GM12872 (cell line): ENCODE data around the gene RHBDL1.

Source experiments
- TF ChIP-seq, protein P1 (sequence below): IDR thresholded peaks from 3 replicates; pipeline ENCODE4 v1.5.1; 2011; ENCODE audit warnings: low read depth, mild to moderate bottlenecking, low read length, moderate library complexity; ENCODE audit not compliant: insufficient read depth

RHBDL1 gene

DNA sequence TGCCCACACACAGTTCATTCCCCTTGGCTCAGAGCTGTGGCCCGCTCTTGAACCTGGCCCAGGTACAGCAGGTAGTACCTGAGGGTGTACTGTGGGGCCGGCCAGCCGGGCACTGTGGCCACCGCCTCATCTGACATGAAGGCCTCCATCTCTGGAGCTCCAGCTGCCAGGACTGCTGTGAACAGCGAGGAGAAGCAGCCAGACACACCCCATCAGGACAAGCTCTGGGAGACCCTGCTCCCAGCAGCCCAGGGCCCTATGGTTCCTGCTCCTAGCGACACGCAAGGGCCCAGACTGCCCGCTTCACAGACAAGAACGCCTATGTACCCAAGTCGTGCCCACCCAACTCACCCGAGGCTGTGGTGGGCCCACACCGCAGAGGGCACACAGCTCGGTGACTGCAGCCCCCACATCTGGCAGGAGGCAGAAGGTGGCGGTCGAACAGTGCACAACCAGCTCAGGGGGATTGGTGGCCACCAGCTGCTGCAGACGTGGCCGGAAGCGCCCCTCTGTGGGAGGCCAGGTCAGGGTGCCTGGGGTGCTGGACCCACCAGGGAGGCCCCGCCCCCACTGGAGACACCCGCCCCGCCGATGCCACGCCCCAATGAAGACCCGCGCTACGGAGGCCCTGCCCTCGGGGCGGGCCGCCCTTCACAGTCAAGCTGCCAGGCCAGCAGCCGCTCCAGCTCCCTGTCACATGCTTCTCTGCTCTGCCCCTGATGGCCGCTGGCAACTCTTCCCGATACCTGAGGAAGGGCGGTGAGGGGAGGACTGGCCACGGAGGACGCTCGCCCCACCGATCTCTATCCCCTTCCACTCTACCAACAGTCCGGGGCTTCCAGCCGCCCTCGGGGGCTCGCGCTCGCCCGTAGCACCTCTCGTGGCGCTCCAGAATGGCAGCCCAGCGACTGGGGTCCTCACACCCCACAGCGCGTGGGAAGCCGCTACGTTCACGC lies 3.7 kb downstream of the RHBDL1 start:
- TF ChIP-seq, protein P1, sequence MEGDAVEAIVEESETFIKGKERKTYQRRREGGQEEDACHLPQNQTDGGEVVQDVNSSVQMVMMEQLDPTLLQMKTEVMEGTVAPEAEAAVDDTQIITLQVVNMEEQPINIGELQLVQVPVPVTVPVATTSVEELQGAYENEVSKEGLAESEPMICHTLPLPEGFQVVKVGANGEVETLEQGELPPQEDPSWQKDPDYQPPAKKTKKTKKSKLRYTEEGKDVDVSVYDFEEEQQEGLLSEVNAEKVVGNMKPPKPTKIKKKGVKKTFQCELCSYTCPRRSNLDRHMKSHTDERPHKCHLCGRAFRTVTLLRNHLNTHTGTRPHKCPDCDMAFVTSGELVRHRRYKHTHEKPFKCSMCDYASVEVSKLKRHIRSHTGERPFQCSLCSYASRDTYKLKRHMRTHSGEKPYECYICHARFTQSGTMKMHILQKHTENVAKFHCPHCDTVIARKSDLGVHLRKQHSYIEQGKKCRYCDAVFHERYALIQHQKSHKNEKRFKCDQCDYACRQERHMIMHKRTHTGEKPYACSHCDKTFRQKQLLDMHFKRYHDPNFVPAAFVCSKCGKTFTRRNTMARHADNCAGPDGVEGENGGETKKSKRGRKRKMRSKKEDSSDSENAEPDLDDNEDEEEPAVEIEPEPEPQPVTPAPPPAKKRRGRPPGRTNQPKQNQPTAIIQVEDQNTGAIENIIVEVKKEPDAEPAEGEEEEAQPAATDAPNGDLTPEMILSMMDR: no peak

DNA sequence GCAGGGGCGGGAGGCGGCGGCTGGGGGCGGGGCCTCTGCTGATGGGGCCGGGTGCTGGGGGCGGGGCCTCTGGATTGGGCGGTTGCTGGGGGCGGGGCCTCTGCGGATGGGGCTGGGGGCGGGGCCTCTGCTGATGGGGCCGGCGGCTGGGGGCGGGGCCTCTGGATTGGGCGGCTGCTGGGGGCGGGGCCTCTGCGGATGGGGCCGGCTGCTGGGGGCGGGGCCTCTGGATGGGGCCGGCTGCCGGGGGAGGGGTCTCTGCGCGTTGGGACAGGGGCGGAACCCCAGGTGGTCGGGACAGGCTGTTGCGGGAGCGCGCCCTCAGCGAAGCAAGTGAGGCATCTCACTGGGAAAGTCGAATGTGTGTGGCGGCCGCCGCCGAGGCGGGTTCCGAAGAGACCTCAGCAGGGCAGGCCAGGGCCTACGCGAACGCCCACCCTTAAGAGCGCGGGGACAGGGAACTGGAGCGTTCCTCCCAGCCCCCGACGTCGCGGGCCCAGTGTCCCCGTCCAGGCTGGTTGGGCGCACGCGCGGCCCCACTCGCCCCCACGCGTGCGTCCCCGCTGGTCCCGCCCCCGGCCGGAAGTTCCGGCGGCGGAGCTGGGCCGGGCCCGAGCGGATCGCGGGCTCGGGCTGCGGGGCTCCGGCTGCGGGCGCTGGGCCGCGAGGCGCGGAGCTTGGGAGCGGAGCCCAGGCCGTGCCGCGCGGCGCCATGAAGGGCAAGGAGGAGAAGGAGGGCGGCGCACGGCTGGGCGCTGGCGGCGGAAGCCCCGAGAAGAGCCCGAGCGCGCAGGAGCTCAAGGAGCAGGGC lies 4.5 kb downstream of the RHBDL1 start, which contains the start of gene STUB1:
Gene STUB1, plus strand, starts transcription at position 597 of the 811 bp plus-strand sequence. Its CDS starts 116 bp downstream, at position 713.
- TF ChIP-seq, protein P1: no peak

DNA sequence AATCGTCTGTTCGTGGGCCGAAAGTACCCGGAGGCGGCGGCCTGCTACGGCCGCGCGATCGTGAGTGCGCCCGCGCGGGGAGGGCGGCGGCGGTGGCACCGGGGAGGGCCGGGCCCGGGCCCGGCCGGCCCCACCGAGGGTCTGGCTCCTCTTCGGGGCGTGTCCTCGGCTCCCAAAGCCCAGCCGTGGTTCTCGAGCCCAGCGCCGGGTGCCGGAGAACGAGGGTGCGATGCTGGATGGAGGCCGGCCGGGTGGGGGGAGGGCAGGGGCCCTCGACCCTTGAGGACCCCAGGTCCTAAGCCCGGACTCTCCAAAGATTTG lies 5.1 kb downstream of the RHBDL1 start:
- TF ChIP-seq, protein P1: no peak

DNA sequence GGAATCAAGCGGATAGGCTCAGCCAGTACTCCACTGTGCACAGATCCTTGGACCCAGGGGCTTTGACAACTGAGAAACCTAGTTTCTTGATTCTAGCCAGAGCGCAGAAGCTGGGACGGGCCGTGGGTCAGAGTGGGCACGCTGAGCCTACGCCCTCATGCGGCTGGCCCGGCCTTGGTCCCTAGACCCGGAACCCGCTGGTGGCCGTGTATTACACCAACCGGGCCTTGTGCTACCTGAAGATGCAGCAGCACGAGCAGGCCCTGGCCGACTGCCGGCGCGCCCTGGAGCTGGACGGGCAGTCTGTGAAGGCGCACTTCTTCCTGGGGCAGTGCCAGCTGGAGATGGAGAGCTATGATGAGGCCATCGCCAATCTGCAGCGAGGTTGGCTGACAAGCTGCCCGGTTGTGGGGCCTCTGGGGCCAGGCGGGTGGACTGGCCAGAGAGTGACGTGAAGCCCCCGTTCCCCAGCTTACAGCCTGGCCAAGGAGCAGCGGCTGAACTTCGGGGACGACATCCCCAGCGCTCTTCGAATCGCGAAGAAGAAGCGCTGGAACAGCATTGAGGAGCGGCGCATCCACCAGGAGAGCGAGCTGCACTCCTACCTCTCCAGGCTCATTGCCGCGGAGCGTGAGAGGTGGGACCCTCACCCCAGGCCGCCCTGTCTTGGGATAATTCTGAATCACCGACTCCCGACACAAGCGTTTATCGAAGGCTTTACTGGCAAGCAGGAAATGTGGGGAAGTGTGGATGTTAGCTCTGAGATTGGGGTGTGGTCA lies 5.7 kb downstream of the RHBDL1 start:
- TF ChIP-seq, protein P1: no peak; the same call in 2 of the 3 replicates

DNA sequence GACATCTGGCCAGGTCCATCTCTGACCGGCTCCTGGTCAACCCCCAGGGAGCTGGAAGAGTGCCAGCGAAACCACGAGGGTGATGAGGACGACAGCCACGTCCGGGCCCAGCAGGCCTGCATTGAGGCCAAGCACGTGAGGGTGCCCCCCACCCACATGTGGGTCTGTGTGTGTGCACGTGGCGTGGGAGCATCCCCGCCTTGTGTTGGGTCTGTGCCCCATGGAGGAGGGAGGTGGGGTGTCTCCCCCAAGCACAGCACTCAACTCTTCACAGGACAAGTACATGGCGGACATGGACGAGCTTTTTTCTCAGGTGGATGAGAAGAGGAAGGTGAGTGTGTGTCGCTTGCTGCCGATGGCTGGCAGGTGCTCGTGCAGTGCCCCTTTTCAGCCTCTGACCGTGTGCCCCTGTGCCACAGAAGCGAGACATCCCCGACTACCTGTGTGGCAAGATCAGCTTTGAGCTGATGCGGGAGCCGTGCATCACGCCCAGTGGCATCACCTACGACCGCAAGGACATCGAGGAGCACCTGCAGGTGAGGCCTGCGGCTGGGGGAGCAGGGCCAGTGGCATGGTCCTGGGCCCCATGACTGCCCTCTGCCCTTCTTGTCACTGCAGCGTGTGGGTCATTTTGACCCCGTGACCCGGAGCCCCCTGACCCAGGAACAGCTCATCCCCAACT lies 6.4 kb downstream of the RHBDL1 start:
- TF ChIP-seq, protein P1: no peak

DNA sequence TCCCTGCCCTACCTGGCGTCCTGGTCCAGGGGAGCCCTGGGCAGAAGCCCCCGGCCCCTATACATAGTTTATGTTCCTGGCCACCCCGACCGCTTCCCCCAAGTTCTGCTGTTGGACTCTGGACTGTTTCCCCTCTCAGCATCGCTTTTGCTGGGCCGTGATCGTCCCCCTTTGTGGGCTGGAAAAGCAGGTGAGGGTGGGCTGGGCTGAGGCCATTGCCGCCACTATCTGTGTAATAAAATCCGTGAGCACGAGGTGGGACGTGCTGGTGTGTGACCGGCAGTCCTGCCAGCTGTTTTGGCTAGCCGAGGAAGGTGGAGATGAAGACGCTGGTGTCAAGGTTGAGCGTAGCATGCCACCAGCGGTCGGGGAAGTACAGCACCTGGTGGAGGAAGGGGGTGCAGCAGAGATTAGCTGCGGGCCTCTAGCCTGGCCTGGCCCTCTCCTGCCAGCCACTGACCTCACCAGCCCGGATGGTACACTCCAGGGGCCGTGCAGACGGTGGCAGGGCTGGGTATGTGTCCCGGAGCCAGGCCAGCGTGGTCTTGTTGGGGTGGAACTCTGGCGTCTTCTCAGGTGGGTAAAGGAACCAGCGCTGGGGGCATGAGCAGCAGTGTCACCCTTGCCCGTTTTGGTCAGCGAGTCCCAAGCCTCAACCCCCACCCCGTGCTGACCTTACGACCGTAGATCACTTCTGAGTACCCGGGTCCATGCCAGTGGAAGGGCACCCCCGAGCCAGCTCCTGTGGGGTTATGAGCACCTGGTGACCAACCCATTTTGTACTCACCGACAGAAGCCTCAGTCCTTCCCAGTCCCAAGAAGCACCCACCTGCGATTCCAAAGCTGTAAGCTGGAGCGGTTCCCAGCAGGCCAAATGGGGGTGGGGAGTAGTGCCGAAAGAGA lies 7.3 kb downstream of the RHBDL1 start:
- TF ChIP-seq, protein P1: no peak
